ENCODE data around the gene HOXA6.

The HOXA6 gene

GRCh38 chr7:27157702-27158431 lies 10.3 kb upstream of the HOXA6 start:
- Histone ChIP-seq H3K4me1 (ENCODE audit: control insufficient read depth, insufficient read depth, low read length) (peaks cover 42% of the 10 kb centered on the region), H3K27ac (ENCODE audit: low read length) (no peak overlapping the region), H3K9ac (ENCODE audit: low read length in 2 of 2) (no peak overlapping the region), H3K36me3 (ENCODE audit: control insufficient read depth in 2 of 2, insufficient read depth in 2 of 2, low read length in 2 of 2) (no peaks in the 10 kb centered on the region), H3K27me3 (ENCODE audit: control insufficient read depth in 1 of 2, insufficient read depth in 2 of 2, low read length in 2 of 2) (peaks cover 81 to 96% of the 10 kb centered on the region in 2 donors), H3K4me3 (ENCODE audit: low read length in 2 of 2) (no peak overlapping the region), H3K9me3 (ENCODE audit: control insufficient read depth in 2 of 2, low read length in 2 of 2) (no peaks in the 10 kb centered on the region)

GRCh38 chr7:27156916-27157701 lies 9.5 kb upstream of the HOXA6 start:
- Histone ChIP-seq H3K27ac (ENCODE audit: low read length) (no peak overlapping the region), H3K4me3 (ENCODE audit: low read length in 2 of 2) (no peak overlapping the region), H3K27me3 (ENCODE audit: control insufficient read depth in 1 of 2, insufficient read depth in 2 of 2, low read length in 2 of 2) (peaks cover 86 to 96% of the 10 kb centered on the region in 2 donors), H3K36me3 (ENCODE audit: control insufficient read depth in 2 of 2, insufficient read depth in 2 of 2, low read length in 2 of 2) (no peaks in the 10 kb centered on the region), H3K4me1 (ENCODE audit: control insufficient read depth, insufficient read depth, low read length) (peaks cover 44% of the 10 kb centered on the region), H3K9me3 (ENCODE audit: control insufficient read depth in 2 of 2, low read length in 2 of 2) (no peaks in the 10 kb centered on the region), H3K9ac (ENCODE audit: low read length in 2 of 2) (no peak overlapping the region)

- peaks cover 87 to 97% of the 10 kb centered on the region in 2 donors for H3K27me3 ChIP-seq (ENCODE audit: control insufficient read depth in 1 of 2, insufficient read depth in 2 of 2, low read length in 2 of 2)
Observed at GRCh38 chr7:27156508-27156898, 8.9 kb upstream of the HOXA6 start, which contains the start of gene HOXA7. Gene HOXA7, minus strand, starts transcription at chr7:27156675. Its CDS starts 130 bp downstream, at chr7:27156545.

GRCh38 chr7:27155816-27156507 lies 8.4 kb upstream of the HOXA6 start:
- H3K36me3 ChIP-seq (ENCODE audit: control insufficient read depth in 2 of 2, insufficient read depth in 2 of 2, low read length in 2 of 2), result no peaks in the 10 kb centered on the region
- no peak overlapping the region for H3K27ac ChIP-seq (ENCODE audit: low read length)
- H3K9ac ChIP-seq (ENCODE audit: low read length in 2 of 2), result no peak overlapping the region
- H3K9me3 ChIP-seq (ENCODE audit: control insufficient read depth in 2 of 2, low read length in 2 of 2), result no peaks in the 10 kb centered on the region
- peaks cover 91 to 99% of the 10 kb centered on the region in 2 donors for H3K27me3 ChIP-seq (ENCODE audit: control insufficient read depth in 1 of 2, insufficient read depth in 2 of 2, low read length in 2 of 2)
- peaks cover 44% of the 10 kb centered on the region for H3K4me1 ChIP-seq (ENCODE audit: control insufficient read depth, insufficient read depth, low read length)
- peak overlapping the region; percentile 8 to 47 for H3K4me3 ChIP-seq (ENCODE audit: low read length in 2 of 2)

More at GRCh38 chr7:27156508-27156898, 8.9 kb upstream of the HOXA6 start, which contains the start of gene HOXA7:
- no peak within 1 kb of the TSS for H3K9ac ChIP-seq (ENCODE audit: low read length in 2 of 2)
- H3K4me1 ChIP-seq (ENCODE audit: control insufficient read depth, insufficient read depth, low read length), result peaks cover 42% of the 10 kb centered on the region
- H3K27ac ChIP-seq (ENCODE audit: low read length), result no peak within 1 kb of the TSS
- H3K4me3 ChIP-seq (ENCODE audit: low read length in 2 of 2), result peak within 1 kb of the TSS; percentile 8 to 47
- no peaks in the 10 kb centered on the region for H3K9me3 ChIP-seq (ENCODE audit: control insufficient read depth in 2 of 2, low read length in 2 of 2)
- no peaks in the 10 kb centered on the region for H3K36me3 ChIP-seq (ENCODE audit: control insufficient read depth in 2 of 2, insufficient read depth in 2 of 2, low read length in 2 of 2)

- peaks cover 89 to 97% of the 10 kb centered on the region in 2 donors for H3K27me3 ChIP-seq (ENCODE audit: control insufficient read depth in 1 of 2, insufficient read depth in 2 of 2, low read length in 2 of 2)
- no peak overlapping the region for H3K27ac ChIP-seq (ENCODE audit: low read length)
- no peaks in the 10 kb centered on the region for H3K36me3 ChIP-seq (ENCODE audit: control insufficient read depth in 2 of 2, insufficient read depth in 2 of 2, low read length in 2 of 2)
- H3K9me3 ChIP-seq (ENCODE audit: control insufficient read depth in 2 of 2, low read length in 2 of 2), result no peaks in the 10 kb centered on the region
- no peak overlapping the region for H3K9ac ChIP-seq (ENCODE audit: low read length in 2 of 2)
- H3K4me3 ChIP-seq (ENCODE audit: low read length in 2 of 2), result peak overlapping the region in 1 of 2 donors; percentile 29
- peaks cover 44% of the 10 kb centered on the region for H3K4me1 ChIP-seq (ENCODE audit: control insufficient read depth, insufficient read depth, low read length)
Observed at GRCh38 chr7:27154901-27155815, 7.6 kb upstream of the HOXA6 start.

GRCh38 chr7:27154369-27154768 lies 6.8 kb upstream of the HOXA6 start:
- Histone ChIP-seq H3K4me1 (ENCODE audit: control insufficient read depth, insufficient read depth, low read length) (peaks cover 44% of the 10 kb centered on the region), H3K9me3 (ENCODE audit: control insufficient read depth in 2 of 2, low read length in 2 of 2) (no peaks in the 10 kb centered on the region), H3K9ac (ENCODE audit: low read length in 2 of 2) (no peak overlapping the region), H3K4me3 (ENCODE audit: low read length in 2 of 2) (no peak overlapping the region), H3K27me3 (ENCODE audit: control insufficient read depth in 1 of 2, insufficient read depth in 2 of 2, low read length in 2 of 2) (peaks cover 84 to 89% of the 10 kb centered on the region in 2 donors), H3K27ac (ENCODE audit: low read length) (no peak overlapping the region), H3K36me3 (ENCODE audit: control insufficient read depth in 2 of 2, insufficient read depth in 2 of 2, low read length in 2 of 2) (no peaks in the 10 kb centered on the region)

- Histone ChIP-seq H3K4me3 (ENCODE audit: low read length in 2 of 2) (no peak overlapping the region), H3K4me1 (ENCODE audit: control insufficient read depth, insufficient read depth, low read length) (peaks cover 41% of the 10 kb centered on the region), H3K9ac (ENCODE audit: low read length in 2 of 2) (no peak overlapping the region), H3K36me3 (ENCODE audit: control insufficient read depth in 2 of 2, insufficient read depth in 2 of 2, low read length in 2 of 2) (no peaks in the 10 kb centered on the region), H3K27me3 (ENCODE audit: control insufficient read depth in 1 of 2, insufficient read depth in 2 of 2, low read length in 2 of 2) (peaks cover 78 to 82% of the 10 kb centered on the region in 2 donors), H3K27ac (ENCODE audit: low read length) (no peak overlapping the region), H3K9me3 (ENCODE audit: control insufficient read depth in 2 of 2, low read length in 2 of 2) (no peaks in the 10 kb centered on the region)
Observed at GRCh38 chr7:27153526-27153925, 6.0 kb upstream of the HOXA6 start.

GRCh38 chr7:27152816-27153442 lies 5.4 kb upstream of the HOXA6 start:
- no peak overlapping the region for H3K27ac ChIP-seq (ENCODE audit: low read length)
- peaks cover 78 to 82% of the 10 kb centered on the region in 2 donors for H3K27me3 ChIP-seq (ENCODE audit: control insufficient read depth in 1 of 2, insufficient read depth in 2 of 2, low read length in 2 of 2)
- no peaks in the 10 kb centered on the region for H3K9me3 ChIP-seq (ENCODE audit: control insufficient read depth in 2 of 2, low read length in 2 of 2)
- peak overlapping the region in 1 of 2 donors; percentile 72 for H3K4me3 ChIP-seq (ENCODE audit: low read length in 2 of 2)
- H3K36me3 ChIP-seq (ENCODE audit: control insufficient read depth in 2 of 2, insufficient read depth in 2 of 2, low read length in 2 of 2), result no peaks in the 10 kb centered on the region
- no peak overlapping the region for H3K9ac ChIP-seq (ENCODE audit: low read length in 2 of 2)
- H3K4me1 ChIP-seq (ENCODE audit: control insufficient read depth, insufficient read depth, low read length), result peaks cover 41% of the 10 kb centered on the region

- H3K36me3 ChIP-seq (ENCODE audit: control insufficient read depth in 2 of 2, insufficient read depth in 2 of 2, low read length in 2 of 2), result no peaks in the 10 kb centered on the region
- H3K9me3 ChIP-seq (ENCODE audit: control insufficient read depth in 2 of 2, low read length in 2 of 2), result no peaks in the 10 kb centered on the region
- H3K27me3 ChIP-seq (ENCODE audit: control insufficient read depth in 1 of 2, insufficient read depth in 2 of 2, low read length in 2 of 2), result peaks cover 75 to 76% of the 10 kb centered on the region in 2 donors
- H3K9ac ChIP-seq (ENCODE audit: low read length in 2 of 2), result no peak within 1 kb of the TSS
- peak within 1 kb of the TSS; percentile 36 to 72 for H3K4me3 ChIP-seq (ENCODE audit: low read length in 2 of 2)
- peaks cover 39% of the 10 kb centered on the region for H3K4me1 ChIP-seq (ENCODE audit: control insufficient read depth, insufficient read depth, low read length)
- no peak within 1 kb of the TSS for H3K27ac ChIP-seq (ENCODE audit: low read length)
Observed at GRCh38 chr7:27151931-27152815, 4.6 kb upstream of the HOXA6 start, which contains the start of gene HOXA3. Gene HOXA3, minus strand, starts transcription at chr7:27152583. Its CDS starts 41,943 bp downstream, at chr7:27110640.
